Trophoblast cell (in vitro differentiated cells and primary cell): ENCODE results near the gene AIP.

Source experiments
- DNase-seq, 2 donors: peaks; one replicate each; pipeline ENCODE4 v3.0.0-alpha.2; 2016
- H2AFZ ChIP-seq: 2 replicates; pipeline ENCODE4 v1.6.1; 2013; ENCODE audit warnings: low read length, moderate library complexity, mild to moderate bottlenecking; ENCODE audit not compliant: insufficient read depth, poor library complexity
- H2AK5ac ChIP-seq: 2 replicates; pipeline ENCODE4 v1.6.1; 2013; ENCODE audit warnings: mild to moderate bottlenecking, low read length
- H2BK120ac ChIP-seq: 2 replicates; pipeline ENCODE4 v1.6.1; 2013; ENCODE audit warnings: low read length, mild to moderate bottlenecking, moderate library complexity; ENCODE audit not compliant: insufficient read depth, poor library complexity
- H2BK12ac ChIP-seq: 2 replicates; pipeline ENCODE4 v1.6.1; 2013; ENCODE audit warnings: mild to moderate bottlenecking, low read length, moderate library complexity
- H2BK5ac ChIP-seq: 2 replicates; pipeline ENCODE4 v1.6.1; 2013; ENCODE audit warnings: low read length, low read depth, moderate library complexity, mild to moderate bottlenecking; ENCODE audit not compliant: poor library complexity
- H3K14ac ChIP-seq: 2 replicates; pipeline ENCODE4 v1.6.1; 2013; ENCODE audit warnings: mild to moderate bottlenecking, low read length
- H3K18ac ChIP-seq: 2 replicates; pipeline ENCODE4 v1.6.1; 2013; ENCODE audit warnings: mild to moderate bottlenecking, low read length
- H3K23ac ChIP-seq: 2 replicates; pipeline ENCODE4 v1.6.1; 2013; ENCODE audit warnings: low read length
- H3K27ac ChIP-seq: 2 replicates; pipeline ENCODE4 v1.5.1; 2013; ENCODE audit warnings: low read depth, mild to moderate bottlenecking, inconsistent platforms, low read length, moderate library complexity
- H3K27me3 ChIP-seq: 2 replicates; pipeline ENCODE4 v1.6.1; 2013; ENCODE audit warnings: inconsistent platforms, mild to moderate bottlenecking, low read length, moderate library complexity; ENCODE audit not compliant: insufficient read depth
- H3K36me3 ChIP-seq, 2 experiments: 1 replicate in 1 of 2; 2 replicates in 1 of 2; pipeline ENCODE4 v1.6.1; 2013; ENCODE audit warnings: low read length in 2 of 2, mild to moderate bottlenecking in 2 of 2, moderate library complexity in 1 of 2; ENCODE audit not compliant: insufficient read depth in 2 of 2, control insufficient read depth in 1 of 2
- H3K4ac ChIP-seq: 2 replicates; pipeline ENCODE4 v1.6.1; 2013; ENCODE audit warnings: low read depth, mild to moderate bottlenecking, low read length, moderate library complexity
- H3K4me1 ChIP-seq, 2 experiments: 1 replicate in 1 of 2; 2 replicates in 1 of 2; pipeline ENCODE4 v1.6.1; 2013; ENCODE audit warnings: low read length in 2 of 2, mild to moderate bottlenecking in 2 of 2, moderate library complexity in 1 of 2; ENCODE audit not compliant: insufficient read depth in 2 of 2, control insufficient read depth in 1 of 2
- H3K4me2 ChIP-seq: 2 replicates; pipeline ENCODE4 v1.6.1; 2013; ENCODE audit warnings: inconsistent platforms, mild to moderate bottlenecking, low read length, moderate library complexity
- H3K4me3 ChIP-seq: 2 replicates; pipeline ENCODE4 v1.5.1; 2013; ENCODE audit warnings: mild to moderate bottlenecking, low read depth, low read length, inconsistent platforms
- H3K79me1 ChIP-seq: one replicate; pipeline ENCODE4 v1.6.1; 2013; ENCODE audit warnings: low read length
- H3K79me2 ChIP-seq: 2 replicates; pipeline ENCODE4 v1.6.1; 2013; ENCODE audit warnings: low read length, mild to moderate bottlenecking; ENCODE audit not compliant: control insufficient read depth, insufficient read depth, poor library complexity
- H3K9ac ChIP-seq: 2 replicates; pipeline ENCODE4 v1.6.1; 2013; ENCODE audit warnings: mild to moderate bottlenecking, low read length
- H3K9me3 ChIP-seq: 2 replicates; pipeline ENCODE4 v1.6.1; 2013; ENCODE audit warnings: low read depth, mild to moderate bottlenecking, control low read depth, inconsistent platforms, low read length; ENCODE audit not compliant: insufficient read depth
- H4K12ac ChIP-seq: 2 replicates; pipeline ENCODE4 v1.6.1; 2013; ENCODE audit warnings: low read depth, mild to moderate bottlenecking, low read length, moderate library complexity
- H4K8ac ChIP-seq: 2 replicates; pipeline ENCODE4 v1.6.1; 2013; ENCODE audit warnings: low read depth, mild to moderate bottlenecking, low read length, moderate library complexity
- H4K91ac ChIP-seq: one replicate; pipeline ENCODE4 v1.6.1; 2013; ENCODE audit warnings: low read depth, mild to moderate bottlenecking, low read length, moderate library complexity
- WGBS: extraction: QIAGEN DNeasy Blood & Tissue Kit; methylation state at CpG from one replicate; pipeline ENCODE4 v1.1.7; 2013; ENCODE audit warnings: missing lambda C conversion rate; ENCODE audit not compliant: insufficient read length, insufficient coverage; ENCODE audit errors: extremely low coverage; 5-methylcytosine and 5-hydroxymethylcytosine counted together

Gene AIP

GRCh38 chr11:67504005-67504949 is 21.5 kb downstream of the AIP start:
- no CpG with 5 or more reads among the region's 101 CpGs for WGBS
- Histone ChIP-seq H2BK12ac (no peak overlapping the region), H4K12ac (peak overlapping the region; percentile 54), H3K79me2 (peaks cover 17% of the 10 kb centered on the region), H3K36me3 (peaks cover 37 to 38% of the 10 kb centered on the region in 2 experiments), H4K91ac (peak overlapping the region; percentile 62), H3K18ac (peak overlapping the region; percentile 85), H3K9me3 (no peaks in the 10 kb centered on the region), H3K4me3 (peak overlapping the region; percentile 84), H3K27ac (peak overlapping the region; percentile 63), H2BK120ac (peak overlapping the region; percentile 4), H2BK5ac (peak overlapping the region; percentile 44), H3K9ac (peak overlapping the region; percentile 78), H3K4ac (peak overlapping the region; percentile 12), H3K23ac (no peak overlapping the region), H2AK5ac (peak overlapping the region; percentile 80), H4K8ac (peak overlapping the region; percentile 79), H3K14ac (peak overlapping the region; percentile 82), H3K4me1 (peaks cover 23 to 36% of the 10 kb centered on the region in 2 experiments), H2AFZ (peak overlapping the region; percentile 65), H3K79me1 (peaks cover 24% of the 10 kb centered on the region), H3K27me3 (no peaks in the 10 kb centered on the region), H3K4me2 (peak overlapping the region; percentile 95)
- peak in 1 of 2 donors; percentile 33 for DNase-seq

- H2AFZ ChIP-seq, result peak within 1 kb of the TSS; percentile 65
- WGBS, result no CpG with 5 or more reads among the region's 58 CpGs
- H3K4me2 ChIP-seq, result peak within 1 kb of the TSS; percentile 95
Observed at GRCh38 chr11:67504950-67505581, 22.2 kb downstream of the AIP start, which contains the start of gene PITPNM1. PITPNM1 (minus strand) TSS chr11:67505363; CDS start chr11:67504180, 1,183 bp downstream.

GRCh38 chr11:67505605-67506396 is 23.0 kb downstream of the AIP start:
- Histone ChIP-seq H2AK5ac (peak overlapping the region; percentile 90), H3K27ac (peak overlapping the region; percentile 93), H4K91ac (peak overlapping the region; percentile 95), H3K4me1 (peaks cover 23 to 36% of the 10 kb centered on the region in 2 experiments), H3K27me3 (no peaks in the 10 kb centered on the region), H3K4me3 (no peak overlapping the region), H2BK12ac (peak overlapping the region; percentile 91), H3K9ac (peak overlapping the region; percentile 12), H3K4ac (peak overlapping the region; percentile 4), H2BK120ac (peak overlapping the region; percentile 90), H3K36me3 (peaks cover 26 to 27% of the 10 kb centered on the region in 2 experiments), H3K18ac (peak overlapping the region; percentile 78), H2BK5ac (peak overlapping the region; percentile 92), H3K79me1 (peaks cover 24% of the 10 kb centered on the region), H3K79me2 (peaks cover 17% of the 10 kb centered on the region), H3K9me3 (no peaks in the 10 kb centered on the region), H4K8ac (peak overlapping the region; percentile 85), H3K23ac (no peak overlapping the region), H3K4me2 (peak overlapping the region; percentile 95), H2AFZ (peak overlapping the region; percentile 4), H3K14ac (peak overlapping the region; percentile 73), H4K12ac (peak overlapping the region; percentile 92)
- WGBS, result no CpG with 5 or more reads among the region's 17 CpGs
- peak; percentile 94 to 97 for DNase-seq

More at GRCh38 chr11:67504950-67505581, 22.2 kb downstream of the AIP start, which contains the start of gene PITPNM1:
- Histone ChIP-seq H3K36me3 (peaks cover 31 to 32% of the 10 kb centered on the region in 2 experiments), H2BK120ac (peak within 1 kb of the TSS; percentile 90), H3K9me3 (no peaks in the 10 kb centered on the region), H3K27ac (peak within 1 kb of the TSS; percentile 93), H3K4me3 (peak within 1 kb of the TSS; percentile 84), H3K14ac (peak within 1 kb of the TSS; percentile 82), H2AK5ac (peak within 1 kb of the TSS; percentile 90), H3K79me1 (peaks cover 24% of the 10 kb centered on the region), H3K18ac (peak within 1 kb of the TSS; percentile 85), H3K9ac (peak within 1 kb of the TSS; percentile 78), H4K91ac (peak within 1 kb of the TSS; percentile 95), H3K4ac (peak within 1 kb of the TSS; percentile 12), H4K12ac (peak within 1 kb of the TSS; percentile 92), H3K27me3 (no peaks in the 10 kb centered on the region), H2BK12ac (peak within 1 kb of the TSS; percentile 91), H3K79me2 (peaks cover 17% of the 10 kb centered on the region), H3K4me1 (peaks cover 23 to 36% of the 10 kb centered on the region in 2 experiments), H3K23ac (no peak within 1 kb of the TSS), H2BK5ac (peak within 1 kb of the TSS; percentile 92), H4K8ac (peak within 1 kb of the TSS; percentile 85)
- DNase-seq, result peak; percentile 76 to 82
